Measurements from ENCODE around the gene ARHGEF4. TPM values are rescaled to one million over a fixed set of nuclear protein-coding genes. Genes with fewer than 3 reads are reported as not detected.

ARHGEF4 gene
- total RNA-seq, 1 experiment from 2014 or later, result 12.6 TPM

GRCh38 chr2:131037398-131038257 lies 200.9 kb downstream of the ARHGEF4 start:
- WGBS (ENCODE audit: extremely low coverage, insufficient read length, low lambda C conversion rate), result no CpG with 5 or more reads among the region's 6 CpGs
- H2AFZ ChIP-seq (ENCODE audit: low read length), result no peak overlapping the region
- peaks cover 10% of the 10 kb centered on the region; the same call in 1 of the 2 replicates for H3K27me3 ChIP-seq (ENCODE audit: insufficient read depth, low read length)

More at GRCh38 chr2:131037398-131038257, 200.9 kb downstream of the ARHGEF4 start:
- Histone ChIP-seq H3T11ph (ENCODE audit: low read length) (no peak overlapping the region), H2BK12ac (ENCODE audit: insufficient read length, low read depth, low read length) (no peak overlapping the region), H3K56ac (ENCODE audit: insufficient read length, low read depth, low read length) (no peak overlapping the region), H2AK5ac (ENCODE audit: insufficient read length, low read length) (no peak overlapping the region), H3K4me1 (ENCODE audit: insufficient read depth, low read length) (no peaks in the 10 kb centered on the region), H3K14ac (ENCODE audit: insufficient read depth, low read length) (no peak overlapping the region), H3K23ac (ENCODE audit: insufficient read length, low read depth, low read length) (no peak overlapping the region), H3K4me2 (ENCODE audit: insufficient read depth, insufficient read length, low read length) (no peak overlapping the region), H4K91ac (ENCODE audit: insufficient read length, low read depth, low read length) (no peak overlapping the region), H3K9ac (ENCODE audit: extremely low read depth, insufficient read length, low read length) (no peak overlapping the region), H3K4ac (ENCODE audit: low read depth, low read length) (no peak overlapping the region), H2BK20ac (ENCODE audit: low read depth, low read length, poor library complexity, severe bottlenecking) (no peak overlapping the region), H4K5ac (ENCODE audit: insufficient read length, low read depth, low read length) (no peak overlapping the region), H3K79me2 (ENCODE audit: insufficient read depth, low read length) (no peaks in the 10 kb centered on the region), H3K9me3 (ENCODE audit: control insufficient read depth, low read depth, low read length) (no peaks in the 10 kb centered on the region), H3K23me2 (ENCODE audit: insufficient read length, low read depth, low read length, poor library complexity, severe bottlenecking) (peaks cover 8% of the 10 kb centered on the region), H3K79me1 (ENCODE audit: insufficient read depth, low read depth, low read length, poor library complexity, severe bottlenecking) (no peaks in the 10 kb centered on the region), H2BK120ac (ENCODE audit: low read depth, low read length, poor library complexity, severe bottlenecking) (no peak overlapping the region), H4K20me1 (ENCODE audit: control insufficient read depth, insufficient read depth, insufficient read length) (peaks cover 2% of the 10 kb centered on the region), H2BK5ac (ENCODE audit: insufficient read length, low read length) (no peak overlapping the region), H4K8ac (replicated peaks; ENCODE audit: insufficient read length, low read depth, low read length) (no peak overlapping the region), H3K18ac (ENCODE audit: insufficient read length, low read depth, low read length) (no peak overlapping the region), H2BK15ac (ENCODE audit: low read depth, low read length) (no peak overlapping the region), H3K27ac (ENCODE audit: insufficient read length, low read depth, low read length) (no peak overlapping the region)
- no peak overlapping the region for H3K4me3 Mint-ChIP-seq
- DNase-seq, result no peak
- H3K4me1 Mint-ChIP-seq, result peaks cover 11 to 12% of the 10 kb centered on the region in 2 experiments
- no peak; the same call in 2 of the 3 replicates for TF ChIP-seq CTCF (conservative IDR thresholded peaks at IDR 0.05)
- no peaks in the 10 kb centered on the region; a peak in 1 of 5 replicates for H3K9me3 Mint-ChIP-seq
- H3K27ac Mint-ChIP-seq, result no peak overlapping the region
- H3K27me3 Mint-ChIP-seq (ENCODE audit: low read depth), result peaks cover 38% of the 10 kb centered on the region
- H3K36me3 Mint-ChIP-seq (ENCODE audit: insufficient read depth in 1 of 3, low read depth in 3 of 3), result peaks cover 0 to 4% (median 2%) of the 10 kb centered on the region in 3 experiments; a peak in 3 of 7 replicates
